B cell (primary cell): ENCODE results near the gene LZTR1. TPM values are rescaled to one million over a fixed set of nuclear protein-coding genes. Genes with fewer than 3 reads are reported as not detected.

Experiments used
- ATAC-seq: fragments of 200-7000 bp; cut with Tn5 transposase; one replicate; pipeline ENCODE4 v1.10.0; 2021; ENCODE audit warnings: low read depth, mild to moderate bottlenecking, moderate number of reproducible peaks, moderate library complexity
- CTCF ChIA-PET: fragments of 350-600 bp; sonication (Branson Sonifier 250); formaldehyde crosslinking; loops from one replicate; lab custom pipeline; 2021; ENCODE audit warnings: antibody characterized with exemption, inconsistent platforms; lab: Charles Lee
- POLR2A ChIA-PET: fragments of 350-600 bp; sonication (Branson Sonifier 250); formaldehyde crosslinking; loops from one replicate; lab custom pipeline; 2021; ENCODE audit warnings: antibody characterized with exemption; lab: Charles Lee
- DNase-seq: peaks from one replicate; pipeline ENCODE4 v3.0.0; 2013
- H2AFZ ChIP-seq: 2 replicates; pipeline ENCODE4 v1.6.1; 2012; ENCODE audit warnings: mild to moderate bottlenecking, low read depth, low read length; ENCODE audit not compliant: insufficient read depth, poor library complexity, severe bottlenecking
- H3K27ac ChIP-seq, 2 donors: 1 replicate in 1 of 2; 2 replicates in 1 of 2; pipeline ENCODE4 v1.5.1; 2012 to 2013; ENCODE audit warnings: low read length in 2 of 2, mild to moderate bottlenecking in 2 of 2, moderate library complexity in 1 of 2
- H3K27me3 ChIP-seq, 4 experiments: fragments of 200-600 bp in 1 of 4; sonication (generic) in 1 of 4; replicated peaks in 1 of 4; 1 replicate in 2 of 4; 2 replicates in 2 of 4; pipeline versions ENCODE4 v1.6.1 to v1.7.0; 2013 to 2016; ENCODE audit warnings: low read length in 3 of 4, mild to moderate bottlenecking in 2 of 4, mixed read lengths in 1 of 4, moderate library complexity in 1 of 4; ENCODE audit not compliant: insufficient read depth in 4 of 4, control insufficient read depth in 3 of 4; ENCODE audit errors: control extremely low read depth in 1 of 4
- H3K36me3 ChIP-seq, 2 experiments: replicated peaks in 1 of 2; 1 replicate in 1 of 2; 2 replicates in 1 of 2; pipeline versions ENCODE4 v1.6.1 to v1.7.1; 2013; ENCODE audit warnings: low read length in 1 of 2; ENCODE audit not compliant: insufficient read depth in 2 of 2, control insufficient read depth in 1 of 2; ENCODE audit errors: control extremely low read depth in 1 of 2, extremely low read depth in 1 of 2
- H3K4me1 ChIP-seq, 2 donors: fragments of 200-600 bp in 1 of 2; sonication (generic) in 1 of 2; 1 replicate in 1 of 2; 2 replicates in 1 of 2; pipeline versions ENCODE4 v1.5.1 to v1.6.1; 2013 to 2017; ENCODE audit warnings: low read length in 2 of 2; ENCODE audit not compliant: control insufficient read depth in 2 of 2, insufficient read depth in 2 of 2
- H3K4me2 ChIP-seq: replicated peaks from 2 replicates; pipeline ENCODE3; 2012; ENCODE audit warnings: mild to moderate bottlenecking, low read depth, low read length; ENCODE audit not compliant: poor library complexity, severe bottlenecking
- H3K4me3 ChIP-seq, 5 experiments: fragments of 200-600 bp in 1 of 5; sonication (generic) in 1 of 5; 1 replicate in 3 of 5; 2 replicates in 2 of 5; pipeline versions ENCODE4 v1.5.1 to v1.7.0; 2011 to 2016; ENCODE audit warnings: low read length in 4 of 5, mild to moderate bottlenecking in 4 of 5, low read depth in 2 of 5, control low read depth in 1 of 5, moderate library complexity in 1 of 5; ENCODE audit not compliant: insufficient read depth in 1 of 5; ENCODE audit errors: control extremely low read depth in 1 of 5, extremely low read depth in 1 of 5
- H3K79me2 ChIP-seq: fragments of 200-600 bp; sonication (generic); one replicate; pipeline ENCODE4 v1.6.0; 2016; ENCODE audit warnings: low read length; ENCODE audit not compliant: control insufficient read depth, insufficient read depth
- H3K9ac ChIP-seq: fragments of 200-600 bp; sonication (generic); 2 replicates; pipeline ENCODE4 v1.6.1; 2017; ENCODE audit warnings: mild to moderate bottlenecking, low read length, moderate library complexity
- H3K9me3 ChIP-seq, 3 donors: one replicate each; pipeline versions ENCODE4 v1.6.1 to v1.7.1; 2013; ENCODE audit warnings: low read length in 2 of 3; ENCODE audit not compliant: control insufficient read depth in 2 of 3, insufficient read depth in 1 of 3; ENCODE audit errors: control extremely low read depth in 1 of 3
- H4K20me1 ChIP-seq: 2 replicates; pipeline ENCODE4 v1.6.0; 2012; ENCODE audit warnings: mild to moderate bottlenecking, low read length; ENCODE audit not compliant: insufficient read depth, control insufficient read depth, poor library complexity, severe bottlenecking
- H3K27ac Mint-ChIP-seq: one replicate; pipeline ENCODE4 v1.8.0; 2021; ENCODE audit warnings: mixed read lengths
- H3K27me3 Mint-ChIP-seq: one replicate; pipeline ENCODE4 v1.8.0; 2021; ENCODE audit warnings: mixed read lengths
- H3K4me1 Mint-ChIP-seq: one replicate; pipeline ENCODE4 v1.8.0; 2021; ENCODE audit warnings: mixed read lengths
- H3K4me3 Mint-ChIP-seq: one replicate; pipeline ENCODE4 v1.8.0; 2021; ENCODE audit warnings: mixed read lengths
- H3K9me3 Mint-ChIP-seq: one replicate; pipeline ENCODE4 v1.8.0; 2022; ENCODE audit warnings: mixed read lengths; ENCODE audit not compliant: insufficient read depth
- EZH2 ChIP-seq: IDR thresholded peaks from 2 replicates; pipeline ENCODE4 v1.6.1; 2012; ENCODE audit warnings: borderline replicate concordance, low read depth, mild to moderate bottlenecking, moderate library complexity, low read length; ENCODE audit not compliant: insufficient read depth, poor library complexity, severe bottlenecking
- WGBS: methylation state at CpG from one replicate; pipeline ENCODE4 v1.1.5; 2013; ENCODE audit warnings: missing lambda C conversion rate; ENCODE audit not compliant: insufficient coverage; 5-methylcytosine and 5-hydroxymethylcytosine counted together
- intact Hi-C: fragments of 100-400 bp; cut with micrococcal nuclease; formaldehyde crosslinking; loops from one replicate; pipeline ENCODE4 v1.10.0; 2022
- polyA plus RNA-seq: library from polyadenylated mRNA; depleted of rRNA; stranded (reverse); fragments of >200 nt; gene quantifications from 2 replicates; pipeline ENCODE4 v1.2.3, GENCODE V29; 2012
- total RNA-seq, 2 donors: library from RNA; stranded (reverse); fragments of 120-200 nt in 1 of 2; gene quantifications; 1 replicate in 1 of 2; 2 replicates in 1 of 2; pipeline versions ENCODE4 v1.2.3 to v1.2.4, GENCODE V29; 2013 to 2022
- TF ChIP-seq, protein P1 (sequence below): fragments of 200-600 bp; IDR thresholded peaks from one replicate; pipeline ENCODE4 v1.8.0; 2022; ENCODE audit warnings: antibody characterized with exemption, mild to moderate bottlenecking

Gene LZTR1
- total and polyA plus RNA-seq, 2 donors (not counting 1 experiment from before 2014, with no cell fraction given), result 75.7 to 94.8 TPM

DNA sequence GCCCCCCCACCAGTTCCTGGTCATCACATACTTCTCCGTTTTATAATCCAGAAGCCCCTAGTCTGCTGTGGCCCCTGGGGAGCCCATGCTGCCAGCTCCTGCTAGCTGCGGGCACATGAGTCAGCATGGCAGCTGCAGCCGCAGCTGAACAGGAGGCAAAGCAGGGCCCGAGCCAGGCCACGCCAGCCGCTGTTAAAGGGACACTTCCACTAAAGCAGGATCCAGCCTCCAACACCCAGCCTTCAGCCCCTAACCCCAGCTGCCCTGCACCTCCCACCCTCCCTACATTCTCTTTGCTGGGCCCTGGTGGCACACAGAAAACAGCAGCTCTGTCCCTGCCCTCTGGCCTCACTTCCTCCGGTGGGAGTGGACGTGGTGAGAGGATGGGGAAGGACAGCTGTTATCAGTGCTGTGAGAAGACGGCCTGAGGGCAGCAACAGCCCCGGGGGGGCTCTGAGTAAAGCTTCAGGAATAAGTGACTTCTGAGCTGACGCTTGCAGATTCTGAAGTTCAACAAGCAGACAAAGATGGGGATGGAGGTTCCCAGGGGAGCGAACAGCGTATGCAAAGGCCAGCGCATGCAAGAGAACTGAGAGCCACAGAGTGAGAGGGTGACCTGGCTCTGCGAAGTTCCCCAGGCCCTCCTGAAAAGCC, 63.0 kb downstream of the LZTR1 start:
- ChIA-PET CTCF (interaction anchor here (0.6 kb wide), 1 partner anchor 12 kb away, joined by 3 read pairs; no protein-coding TSS in a partner anchor), POLR2A (interaction anchor here (0.6 to 0.9 kb wide), 3 partner anchors 42 to 954 kb away, joined by 3 read pairs; no protein-coding TSS in a partner anchor)
- Histone ChIP-seq H3K79me2 (no peaks in the 10 kb centered on the region), H4K20me1 (no peaks in the 10 kb centered on the region), H3K27me3 (peaks cover 0 to 30% (median 7%) of the 10 kb centered on the region in 4 experiments), H3K4me2 (peak overlapping the region; percentile 79), H3K9ac (peak overlapping the region; percentile 50), H3K27ac (no peak overlapping the region), H2AFZ (peak overlapping the region; percentile 62), H3K36me3 (no peaks in the 10 kb centered on the region), H3K4me1 (peaks cover 23 to 24% of the 10 kb centered on the region in 2 donors), H3K4me3 (peak overlapping the region in 3 of 5 experiments; percentile 19 to 44 (median 34)), H3K9me3 (no peaks in the 10 kb centered on the region)
- TF ChIP-seq, protein P1, sequence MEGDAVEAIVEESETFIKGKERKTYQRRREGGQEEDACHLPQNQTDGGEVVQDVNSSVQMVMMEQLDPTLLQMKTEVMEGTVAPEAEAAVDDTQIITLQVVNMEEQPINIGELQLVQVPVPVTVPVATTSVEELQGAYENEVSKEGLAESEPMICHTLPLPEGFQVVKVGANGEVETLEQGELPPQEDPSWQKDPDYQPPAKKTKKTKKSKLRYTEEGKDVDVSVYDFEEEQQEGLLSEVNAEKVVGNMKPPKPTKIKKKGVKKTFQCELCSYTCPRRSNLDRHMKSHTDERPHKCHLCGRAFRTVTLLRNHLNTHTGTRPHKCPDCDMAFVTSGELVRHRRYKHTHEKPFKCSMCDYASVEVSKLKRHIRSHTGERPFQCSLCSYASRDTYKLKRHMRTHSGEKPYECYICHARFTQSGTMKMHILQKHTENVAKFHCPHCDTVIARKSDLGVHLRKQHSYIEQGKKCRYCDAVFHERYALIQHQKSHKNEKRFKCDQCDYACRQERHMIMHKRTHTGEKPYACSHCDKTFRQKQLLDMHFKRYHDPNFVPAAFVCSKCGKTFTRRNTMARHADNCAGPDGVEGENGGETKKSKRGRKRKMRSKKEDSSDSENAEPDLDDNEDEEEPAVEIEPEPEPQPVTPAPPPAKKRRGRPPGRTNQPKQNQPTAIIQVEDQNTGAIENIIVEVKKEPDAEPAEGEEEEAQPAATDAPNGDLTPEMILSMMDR, result no peak
- TF ChIP-seq EZH2, result no peak
- Mint-ChIP-seq H3K4me3 (peak overlapping the region; percentile 64), H3K27me3 (peaks cover 25% of the 10 kb centered on the region), H3K4me1 (peaks cover 20% of the 10 kb centered on the region), H3K9me3 (no peaks in the 10 kb centered on the region), H3K27ac (peak overlapping the region; percentile 70)
- intact Hi-C loops, result loop anchor here (1.0 to 10.0 kb wide), 3 partner anchors 31 to 60 kb away; partner anchors contain the start of genes LZTR1 and THAP7
- DNase-seq, result no peak
- peak; percentile 42 for ATAC-seq
- WGBS, result 11% methylated on average over 13 of the region's 15 CpGs
